Measurements from ENCODE around the gene LRRC2. TPM values are rescaled to one million over a fixed set of nuclear protein-coding genes. Genes with fewer than 3 reads are reported as not detected.

Gene LRRC2, protein sequence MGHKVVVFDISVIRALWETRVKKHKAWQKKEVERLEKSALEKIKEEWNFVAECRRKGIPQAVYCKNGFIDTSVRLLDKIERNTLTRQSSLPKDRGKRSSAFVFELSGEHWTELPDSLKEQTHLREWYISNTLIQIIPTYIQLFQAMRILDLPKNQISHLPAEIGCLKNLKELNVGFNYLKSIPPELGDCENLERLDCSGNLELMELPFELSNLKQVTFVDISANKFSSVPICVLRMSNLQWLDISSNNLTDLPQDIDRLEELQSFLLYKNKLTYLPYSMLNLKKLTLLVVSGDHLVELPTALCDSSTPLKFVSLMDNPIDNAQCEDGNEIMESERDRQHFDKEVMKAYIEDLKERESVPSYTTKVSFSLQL
- under 0.01 TPM in 2 replicates for total RNA-seq

DNA sequence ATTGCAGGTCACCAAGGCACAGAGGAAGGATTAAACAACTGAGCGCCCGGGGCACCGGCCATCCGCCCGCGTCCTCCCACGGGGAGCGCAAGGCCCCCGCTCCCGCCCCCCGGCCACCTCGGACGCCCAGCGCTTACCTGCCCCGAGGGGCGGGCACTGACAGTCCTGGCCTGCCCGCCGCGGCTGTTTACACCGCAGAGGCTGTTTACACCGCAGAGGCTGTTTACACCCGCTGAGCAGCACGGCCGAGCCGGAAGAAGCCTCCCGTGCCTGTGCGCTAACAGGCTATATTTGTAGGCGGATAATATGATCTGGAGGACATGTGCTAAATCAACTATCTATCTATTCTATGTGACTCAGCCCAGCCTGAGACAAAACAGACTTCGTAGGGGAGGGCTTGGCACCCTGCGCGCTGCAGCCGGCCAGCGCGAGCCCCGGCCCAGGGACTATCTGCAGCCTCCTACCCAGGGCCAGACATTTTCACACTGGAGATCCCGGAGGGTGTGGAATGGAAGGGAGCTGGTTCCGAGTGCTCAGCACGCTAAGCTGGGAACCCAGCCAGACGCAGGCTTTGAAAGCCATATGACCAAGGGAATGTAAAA is at the start of gene LRRC2:
TSS of gene LRRC2 (minus strand) at position 263 of the 602 bp plus-strand sequence. CDS start 14,711 bp downstream, outside the sequence.

DNA sequence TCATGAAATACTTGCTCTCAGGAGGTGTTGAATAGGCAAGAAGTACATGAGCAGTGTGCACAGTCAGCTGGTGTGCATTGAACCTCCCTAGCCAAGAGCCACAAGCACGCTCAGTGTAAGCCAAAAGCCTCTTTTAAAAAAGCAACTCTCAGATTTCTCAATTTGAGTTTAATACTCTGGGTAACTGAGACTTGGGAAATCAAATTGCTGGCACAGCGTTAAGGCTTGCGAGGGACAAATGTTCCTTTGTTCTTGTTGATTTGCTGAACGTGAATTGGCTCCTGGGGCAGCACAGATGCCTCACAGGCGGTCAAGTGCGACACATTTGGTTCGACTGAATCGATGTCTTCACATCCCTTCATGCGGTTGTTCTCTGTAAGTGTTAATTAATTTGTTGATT is 46.2 kb upstream of the LRRC2 start, which contains the start of gene FAM240A:
TSS of gene FAM240A (plus strand) at position 202 of the 400 bp plus-strand sequence. CDS start at position 361, 159 bp downstream.

DNA sequence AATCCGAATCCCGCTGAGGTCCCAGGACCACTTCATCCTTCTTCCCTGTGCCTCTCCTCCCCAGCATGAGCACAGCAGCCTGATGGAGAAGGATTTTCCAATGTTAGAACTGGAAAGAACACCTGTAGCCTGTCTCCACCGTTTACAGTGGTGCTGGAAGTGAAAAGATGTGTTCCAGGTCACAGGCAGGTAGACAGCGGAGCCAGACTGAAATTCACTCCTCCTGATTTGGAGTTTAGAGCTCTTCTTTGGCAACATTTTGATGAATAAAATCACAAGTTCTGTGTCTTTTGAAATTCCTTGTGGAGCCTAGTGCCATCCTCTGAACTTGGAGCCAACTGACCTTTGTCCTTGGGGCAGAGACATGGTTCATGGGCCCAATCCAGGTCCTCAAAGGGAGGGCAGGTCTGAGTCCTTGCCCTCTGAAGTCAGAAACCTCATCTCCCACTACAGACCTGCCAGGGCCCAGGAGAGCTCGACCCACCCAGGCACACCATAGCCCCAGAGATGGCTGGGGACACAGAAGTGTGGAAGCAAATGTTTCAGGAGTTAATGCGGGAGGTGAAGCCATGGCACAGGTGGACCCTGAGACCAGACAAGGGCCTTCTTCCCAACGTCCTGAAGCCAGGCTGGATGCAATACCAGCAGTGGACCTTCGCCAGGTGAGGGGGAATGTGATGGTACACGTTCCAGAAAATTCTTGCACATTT is 68.4 kb downstream of the LRRC2 start, which contains the start of gene RTP3:
TSS of gene RTP3 (plus strand) at position 421 of the 710 bp plus-strand sequence. CDS start at position 508, 87 bp downstream.

Other genes starting within 250 kb of the LRRC2 start
- not detected in 2 replicates for gene CCR2, start 212.2 kb downstream of the LRRC2 start, total RNA-seq
- gene CCR5, start 195.4 kb downstream of the LRRC2 start, total RNA-seq = not detected in 2 replicates
- 0.45 TPM in 1 of 2 replicates, not detected in the other for gene CCRL2, start 159.0 kb downstream of the LRRC2 start, total RNA-seq
- not detected in 2 replicates for gene LTF, start 101.4 kb downstream of the LRRC2 start, total RNA-seq
- not detected in 2 replicates for gene RTP3, start 68.3 kb downstream of the LRRC2 start, total RNA-seq
- not detected in 2 replicates for gene FAM240A, start 46.2 kb upstream of the LRRC2 start, total RNA-seq
- 0.15 and 0.17 TPM in 2 replicates for gene ALS2CL, start 127.4 kb upstream of the LRRC2 start, total RNA-seq
- gene TMIE, start 135.1 kb upstream of the LRRC2 start, total RNA-seq = not detected in 2 replicates
- gene PRSS50, start 151.6 kb upstream of the LRRC2 start, total RNA-seq = not detected in 2 replicates

Measured in bronchus fibroblast of lung (primary cell).